NCI-H524 (cell line): ENCODE measurements around the gene MICA.
A peak's percentile ranks its signal among the peaks of the same experiment; 100 is the strongest.
"Not testable (repeated sequence)": the region's sequence is repeated elsewhere in the genome, so short reads cannot be mapped to it uniquely, and the experiment has no call there.

ENCODE experiments used
- DNase-seq, 2 experiments: peaks; one replicate each; lab custom pipeline; 2025; lab: John Stamatoyannopoulos, UW

Gene MICA

DNA sequence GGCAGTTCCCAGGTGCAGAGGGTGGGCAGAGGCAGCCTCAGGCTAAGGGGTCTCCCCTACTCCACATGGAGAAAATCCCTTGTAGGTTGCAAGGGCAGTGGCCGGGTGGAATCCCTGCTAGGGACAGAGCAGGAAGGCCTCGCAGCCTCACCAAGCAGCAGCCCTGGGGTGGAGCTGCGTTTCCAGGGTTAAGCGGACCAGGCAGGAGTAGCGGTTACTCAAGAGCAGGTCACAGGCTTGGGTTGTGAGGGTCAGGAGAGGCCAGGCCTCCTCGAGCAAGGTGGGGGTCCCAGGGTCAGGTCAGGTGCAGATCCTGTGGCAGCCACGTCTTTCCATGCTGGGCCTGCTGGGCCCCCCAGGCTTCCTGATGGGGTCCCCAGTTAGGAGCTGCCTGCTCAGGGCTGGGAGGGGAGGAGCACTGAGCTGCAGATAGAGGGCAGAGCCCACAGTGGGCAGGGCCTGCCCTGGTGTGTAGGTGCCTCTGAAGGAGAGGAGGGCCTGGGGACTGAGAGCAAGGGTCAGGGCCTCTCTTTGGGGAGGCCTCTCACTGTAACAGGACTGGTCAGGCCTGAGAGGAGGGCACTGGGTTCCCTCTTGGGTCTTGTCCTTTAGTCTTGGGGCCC, 10.9 kb downstream of the MICA start:
- not testable (repeated sequence) for DNase-seq

DNA sequence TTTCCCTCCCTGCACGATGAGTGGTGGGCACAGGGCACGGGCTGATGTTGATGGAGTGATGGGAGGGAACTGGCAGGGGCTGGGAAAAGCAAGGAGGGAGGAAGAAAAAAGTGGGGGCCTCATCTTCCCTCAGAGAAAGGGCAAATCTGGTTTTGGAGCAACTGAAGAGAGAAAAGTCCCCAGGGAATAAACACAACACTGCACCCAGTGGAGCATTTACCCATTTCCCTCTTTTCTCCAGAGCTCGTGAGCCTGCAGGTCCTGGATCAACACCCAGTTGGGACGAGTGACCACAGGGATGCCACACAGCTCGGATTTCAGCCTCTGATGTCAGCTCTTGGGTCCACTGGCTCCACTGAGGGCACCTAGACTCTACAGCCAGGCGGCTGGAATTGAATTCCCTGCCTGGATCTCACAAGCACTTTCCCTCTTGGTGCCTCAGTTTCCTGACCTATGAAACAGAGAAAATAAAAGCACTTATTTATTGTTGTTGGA, 11.4 kb downstream of the MICA start:
- DNase-seq: no peak

DNA sequence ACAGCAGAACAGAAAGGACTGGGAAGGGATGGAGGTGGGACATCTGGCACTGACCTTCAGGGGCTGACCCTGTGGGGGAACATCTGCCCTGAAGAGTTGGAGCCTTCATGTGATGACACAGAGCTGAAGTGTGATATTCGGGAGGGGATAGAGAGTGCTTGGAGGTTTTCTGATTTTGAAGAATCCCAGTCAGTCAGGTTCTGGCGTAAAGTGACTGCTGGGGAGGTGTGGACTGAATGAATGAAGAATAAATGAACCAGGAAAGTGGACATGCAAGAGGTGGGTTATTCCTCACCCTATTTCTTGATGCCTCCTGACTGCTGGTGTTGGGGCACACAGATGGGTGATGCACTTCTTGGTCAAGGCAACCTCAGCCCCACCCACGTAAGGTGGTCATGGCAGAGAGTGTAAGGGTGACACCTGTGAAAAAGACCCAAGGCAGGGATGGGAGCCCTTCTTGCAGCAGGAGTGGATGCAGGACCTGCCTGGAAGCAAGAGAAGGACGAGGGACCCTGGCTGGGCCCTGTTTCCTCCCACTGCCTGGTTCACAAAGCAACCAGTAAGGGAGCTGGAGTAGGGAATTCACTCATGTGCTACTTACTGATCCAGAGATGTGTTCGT, 13.1 kb downstream of the MICA start:
- DNase-seq: no peak

DNA sequence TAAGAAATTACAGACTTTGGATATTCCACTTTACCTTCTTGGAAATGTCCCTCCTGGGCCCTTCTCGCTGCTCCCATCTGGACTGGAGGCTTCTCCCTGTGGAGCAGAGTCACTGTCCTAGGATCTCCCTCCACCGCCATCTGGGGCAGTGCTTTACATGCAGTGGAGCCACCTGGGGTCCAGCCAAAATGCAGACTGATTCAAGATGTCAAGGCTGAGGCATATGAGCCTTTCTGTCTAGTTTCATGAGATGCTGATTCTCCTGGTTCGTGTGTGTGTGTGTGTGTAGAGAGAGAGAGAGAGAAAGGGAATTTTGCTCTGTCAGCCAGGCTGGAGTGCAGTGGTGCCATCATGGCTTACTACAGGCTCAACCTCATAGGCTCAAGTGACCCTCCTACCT, 14.9 kb downstream of the MICA start:
- no peak for DNase-seq

DNA sequence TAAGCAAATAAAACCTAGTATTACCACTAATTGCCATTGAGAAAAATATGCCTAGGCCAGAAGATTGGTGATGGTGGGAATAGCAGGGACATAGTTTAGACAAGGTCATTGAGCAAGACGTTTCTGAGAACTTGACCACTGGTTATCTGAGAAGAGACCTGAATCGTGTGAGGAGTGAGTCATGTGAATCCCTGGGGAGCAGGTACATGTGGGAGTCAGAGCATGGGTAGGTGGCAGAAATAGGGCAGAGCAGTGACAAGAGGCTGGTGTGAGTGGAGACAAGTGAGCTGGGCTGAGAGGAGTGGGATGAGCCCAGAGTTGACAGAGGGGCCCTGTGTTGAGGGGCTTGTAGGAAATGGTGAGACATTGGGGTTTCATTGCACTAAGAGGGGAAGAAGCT, 16.4 kb downstream of the MICA start:
- DNase-seq: no peak

DNA sequence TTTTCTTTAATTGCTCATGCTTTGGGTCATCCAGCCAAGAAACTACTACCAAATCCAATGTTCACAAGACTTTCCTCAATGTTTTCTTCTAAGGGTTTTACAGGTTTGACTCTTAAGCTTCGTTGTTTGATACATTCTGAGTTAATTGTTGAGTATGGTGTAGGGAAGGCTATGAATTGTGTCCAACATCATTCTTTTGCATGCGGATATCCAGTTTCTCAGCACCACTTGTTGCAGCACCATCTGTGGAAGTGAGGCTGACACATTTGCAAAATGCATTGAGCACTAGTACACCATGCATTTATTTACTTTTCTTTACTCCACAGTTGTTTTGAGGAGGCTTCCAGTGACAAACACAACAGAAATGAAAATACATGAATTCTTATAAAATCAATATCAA, 17.2 kb downstream of the MICA start:
- DNase-seq: no peak

DNA sequence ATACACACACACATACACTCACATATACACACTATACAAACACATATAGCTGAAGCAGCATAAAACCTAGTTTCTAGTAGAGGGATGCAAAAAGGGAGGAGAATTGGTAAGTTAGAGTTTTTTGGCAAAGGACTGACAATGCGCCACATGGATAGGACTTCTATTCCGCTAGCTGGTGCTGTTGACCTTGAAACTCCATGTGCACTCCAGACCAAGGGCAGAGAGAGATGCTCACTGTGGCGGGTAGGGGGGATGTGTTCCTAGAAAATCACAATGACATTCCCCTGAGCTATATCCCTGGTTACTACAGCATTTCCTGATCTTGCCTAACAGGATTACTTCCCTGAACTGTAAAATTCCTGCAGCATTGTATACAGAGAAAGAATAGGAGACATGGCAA, 19.2 kb downstream of the MICA start:
- no peak for DNase-seq

DNA sequence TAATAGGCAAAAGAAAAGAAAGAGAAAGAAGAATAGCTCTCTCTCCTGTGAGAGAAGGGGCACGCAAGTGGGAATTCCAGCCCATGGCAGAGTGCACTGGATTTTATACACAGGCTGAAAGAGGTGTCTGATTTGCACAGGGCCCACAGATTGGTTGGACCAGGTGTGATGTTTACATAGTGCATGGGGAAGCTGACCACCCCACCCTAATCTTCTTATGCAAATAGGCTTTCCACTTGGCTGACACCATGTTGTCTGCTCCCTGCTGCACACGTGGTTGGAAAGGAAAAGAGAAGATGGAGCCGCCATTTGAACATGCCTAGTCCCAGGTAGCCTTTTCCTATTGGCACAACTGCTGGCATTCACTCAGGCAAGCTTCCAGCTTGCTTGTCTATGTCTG, 20.2 kb downstream of the MICA start:
- no peak for DNase-seq

DNA sequence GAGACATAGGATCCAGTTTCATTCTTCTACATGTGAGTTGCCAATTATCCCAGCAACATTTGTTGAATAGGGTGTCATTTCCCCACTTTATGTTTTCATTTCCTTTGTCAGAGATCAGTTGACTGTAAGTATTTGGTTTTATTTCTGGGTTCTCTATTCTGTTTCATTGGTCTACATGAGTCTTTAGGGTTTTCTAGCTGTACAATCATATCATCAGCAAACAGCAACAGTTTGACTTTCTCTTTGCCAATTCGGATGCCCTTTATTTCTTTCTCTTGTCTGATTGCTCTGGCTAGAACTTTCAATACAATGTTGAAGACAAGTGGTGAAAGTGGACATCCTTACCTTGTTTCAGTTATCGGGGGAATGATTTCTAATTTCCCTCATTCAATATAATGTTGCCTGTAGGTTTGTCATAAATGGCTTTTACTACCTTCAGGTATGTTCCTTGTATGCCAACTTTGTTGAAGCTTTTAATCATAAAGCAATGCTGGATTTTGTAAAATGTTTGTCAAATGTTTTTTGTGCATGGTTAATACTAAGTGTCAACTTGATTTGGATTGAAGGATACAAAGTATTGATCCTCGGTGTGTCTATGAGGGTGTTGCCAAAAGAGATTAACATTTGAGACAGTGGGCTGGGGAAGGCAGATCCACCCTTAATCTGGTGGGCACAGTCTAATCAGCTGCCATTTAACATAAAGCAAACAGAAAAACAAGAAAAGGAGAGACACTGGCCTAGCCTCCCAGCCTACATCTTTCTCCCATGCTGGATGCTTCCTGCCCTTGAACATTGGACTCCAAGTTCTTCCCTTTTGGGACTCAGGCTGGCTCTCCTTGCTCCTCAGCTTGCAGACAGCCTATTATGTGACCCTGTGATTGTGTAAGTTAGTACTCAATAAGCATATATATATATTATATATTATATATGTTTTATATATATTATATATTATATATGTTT, 23.3 kb downstream of the MICA start:
- DNase-seq: no peak

DNA sequence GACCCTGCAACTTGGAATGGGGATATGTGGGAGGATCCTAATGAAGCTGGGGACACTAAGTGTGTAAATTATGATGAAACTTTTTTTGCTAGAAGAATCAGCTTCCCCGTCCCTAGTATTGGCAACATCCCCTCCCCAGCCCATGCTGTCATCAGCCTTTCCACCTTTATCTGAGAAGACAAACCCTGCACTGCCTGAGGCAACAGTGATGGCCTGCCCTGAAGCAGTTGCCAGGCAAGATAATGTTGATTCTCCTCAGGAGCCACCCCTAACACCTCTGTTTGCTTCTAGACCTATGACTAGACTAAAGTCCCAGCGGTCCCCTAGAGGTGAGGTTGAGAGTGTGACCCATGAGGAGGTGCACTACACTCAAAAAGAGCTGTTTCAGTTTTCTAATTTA, 27.1 kb downstream of the MICA start:
- DNase-seq: no peak

DNA sequence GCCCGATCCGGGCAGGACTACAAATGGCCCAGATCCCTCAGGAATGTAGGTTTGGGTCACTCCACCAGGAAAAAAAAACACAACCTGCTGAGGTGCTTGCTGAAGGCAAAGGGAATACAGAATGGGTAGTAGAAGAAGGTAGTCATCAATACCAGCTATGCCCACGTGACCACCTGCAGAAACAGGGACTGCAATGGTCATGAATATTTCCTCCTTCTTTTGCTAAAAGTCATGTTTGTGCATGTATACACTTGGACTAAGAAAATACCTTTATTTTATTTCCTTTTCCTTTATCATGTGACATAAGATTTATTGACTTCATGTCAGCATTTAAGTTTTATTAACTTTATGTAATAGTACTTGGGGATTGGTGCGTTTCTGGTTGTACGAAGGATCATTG, 31.7 kb downstream of the MICA start:
- not testable (repeated sequence) for DNase-seq

DNA sequence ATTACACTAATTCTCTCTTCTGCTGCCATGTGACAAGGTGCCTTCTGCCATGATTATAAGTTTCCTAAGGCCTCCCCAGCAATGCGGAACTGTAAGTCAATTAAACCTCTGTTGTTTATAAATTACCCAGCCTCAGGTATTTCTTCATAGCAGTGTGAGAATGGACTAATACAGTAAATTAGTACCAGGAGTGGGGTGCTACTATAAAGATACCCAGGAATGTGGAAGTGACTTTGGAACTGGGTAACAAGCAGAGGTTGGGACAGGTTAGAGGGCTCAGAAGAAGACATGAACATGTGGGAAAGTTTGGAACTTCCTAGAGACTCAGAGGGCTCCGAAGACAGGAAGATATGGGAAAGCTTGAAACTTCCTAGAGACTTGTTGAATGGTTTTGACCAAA, 34.8 kb downstream of the MICA start:
- DNase-seq: no peak

DNA sequence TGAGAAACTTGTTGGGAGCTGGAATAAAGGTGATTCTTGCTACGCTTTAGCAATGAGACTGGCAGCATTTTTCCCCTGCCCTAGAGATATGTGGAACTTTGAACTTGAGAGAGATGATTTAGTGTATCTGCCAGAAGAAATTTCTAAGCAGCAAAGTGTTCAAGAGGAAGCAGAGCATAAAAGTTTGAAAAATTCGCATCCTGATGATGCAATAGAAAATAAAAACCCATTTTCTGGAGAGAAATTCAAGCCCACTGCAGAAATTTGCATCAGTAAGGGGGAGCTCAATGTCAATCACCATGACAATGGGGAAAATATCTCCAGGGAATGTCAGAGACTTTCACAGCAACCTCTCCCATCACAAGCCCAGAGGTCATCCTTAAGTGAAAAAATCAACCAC, 35.3 kb downstream of the MICA start:
- DNase-seq: no peak

DNA sequence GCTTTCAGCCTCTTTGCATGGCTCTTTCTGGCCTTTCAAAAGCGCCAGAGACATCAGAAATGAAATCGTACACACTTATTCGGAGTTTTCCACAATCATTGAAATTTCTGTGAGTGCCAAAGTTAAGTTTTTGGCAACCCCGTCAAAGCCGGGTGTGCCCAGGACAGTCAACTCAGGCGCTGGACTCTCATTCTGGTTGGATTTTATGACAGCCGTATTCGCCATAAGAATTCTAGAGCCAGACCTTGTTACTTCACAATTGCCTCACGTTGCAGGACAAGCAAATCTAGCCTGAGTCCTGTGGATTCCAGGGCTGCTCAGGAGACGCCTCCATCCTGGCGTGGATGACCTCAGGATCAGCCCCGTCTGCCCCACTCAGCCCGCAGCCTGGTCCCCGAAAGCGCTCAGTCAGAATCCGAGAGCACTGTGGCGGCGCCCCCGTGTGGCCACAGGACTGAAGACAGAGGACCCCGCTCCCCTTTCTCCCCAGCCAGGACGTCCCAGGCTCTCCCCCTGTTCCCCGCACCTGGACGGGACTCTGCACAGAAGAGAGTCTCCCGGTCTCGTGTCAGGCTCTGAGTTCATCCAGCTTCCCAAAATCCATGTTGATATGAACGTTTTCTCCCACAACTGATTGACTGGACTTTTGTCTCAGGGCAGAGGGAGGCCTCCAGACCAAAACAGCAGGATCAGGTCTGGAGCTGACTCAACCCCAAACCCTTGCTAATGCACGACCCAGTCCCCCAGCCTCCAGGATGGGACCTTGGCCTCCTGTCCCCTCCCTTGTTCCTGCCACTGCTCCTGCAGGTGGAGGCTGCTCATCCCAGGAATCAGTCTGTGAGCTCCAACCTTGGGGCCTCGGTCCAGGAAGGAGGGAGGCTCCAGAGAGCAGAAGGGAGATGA, 38.2 kb downstream of the MICA start:
- peak in 1 of 2 experiments; percentile 16 for DNase-seq

DNA sequence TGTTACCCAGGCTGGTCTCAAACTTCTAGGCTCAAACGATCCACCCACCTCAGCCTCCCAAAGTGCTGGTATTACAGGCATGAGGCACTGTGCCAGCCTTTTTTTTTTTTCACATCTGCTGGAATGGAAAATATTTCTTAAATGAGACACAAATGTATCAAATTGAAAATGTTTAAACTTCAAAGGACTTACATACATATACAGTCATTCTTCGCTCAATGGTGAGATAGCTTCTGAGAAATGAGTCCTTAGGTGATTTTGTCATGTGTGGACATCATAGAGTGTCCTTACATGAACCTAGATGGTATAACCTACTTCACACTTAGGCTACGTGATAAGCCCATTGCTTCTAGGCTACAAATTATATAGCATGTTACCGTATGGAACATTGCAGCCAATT, 43.1 kb downstream of the MICA start:
- DNase-seq: no peak

DNA sequence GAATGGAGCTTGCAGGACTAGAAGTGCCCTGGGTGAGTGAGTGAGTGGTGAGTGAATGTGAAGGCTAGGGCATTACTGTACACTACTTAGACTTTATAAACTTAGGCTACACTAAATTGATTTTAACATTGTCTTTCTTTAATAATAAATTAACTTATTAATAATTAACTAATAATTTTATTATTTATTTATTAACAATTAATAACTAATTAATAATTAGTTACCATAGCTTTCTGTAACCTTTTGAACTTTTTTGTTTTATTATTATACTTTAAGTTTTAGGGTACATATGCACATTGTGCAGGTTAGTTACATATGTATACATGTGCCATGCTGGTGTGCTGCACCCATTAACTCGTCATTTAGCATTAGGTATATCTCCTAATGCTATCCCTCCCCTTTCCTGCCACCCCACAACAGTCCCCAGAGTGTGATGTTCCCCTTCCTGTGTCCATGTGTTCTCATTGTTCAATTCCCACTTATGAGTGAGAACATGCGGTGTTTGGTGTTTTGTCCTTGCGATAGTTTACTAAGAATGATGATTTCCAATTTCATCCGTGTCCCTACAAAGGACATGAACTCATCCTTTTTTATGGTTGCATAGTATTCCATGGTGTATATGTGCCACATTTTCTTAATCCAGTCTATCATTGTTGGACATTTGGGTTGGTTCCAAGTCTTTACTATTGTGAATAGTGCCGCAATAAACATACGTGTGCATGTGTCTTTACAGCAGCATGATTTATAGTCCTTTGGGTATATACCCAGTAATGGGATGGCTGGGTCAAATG, 43.8 kb downstream of the MICA start:
- not testable (repeated sequence) for DNase-seq

DNA sequence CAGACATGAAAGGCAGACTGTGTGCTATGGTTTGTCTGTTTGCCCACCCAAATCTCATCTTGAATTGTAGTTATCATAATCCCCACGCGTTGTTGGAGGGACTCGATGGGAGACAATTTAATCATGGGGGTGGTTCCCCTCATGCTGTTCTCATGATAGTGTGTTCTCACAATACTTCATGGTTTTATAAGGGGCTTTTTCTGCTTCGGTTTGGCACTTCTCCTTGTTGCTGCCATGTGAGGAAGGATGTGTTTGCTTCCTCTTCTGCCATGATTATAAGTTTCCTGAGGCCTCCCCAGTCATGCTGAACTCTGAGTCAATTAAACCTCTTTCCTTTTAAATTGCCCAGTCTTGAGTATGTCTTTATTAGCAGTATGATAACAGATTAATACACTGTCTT, 47.4 kb downstream of the MICA start:
- no peak for DNase-seq

DNA sequence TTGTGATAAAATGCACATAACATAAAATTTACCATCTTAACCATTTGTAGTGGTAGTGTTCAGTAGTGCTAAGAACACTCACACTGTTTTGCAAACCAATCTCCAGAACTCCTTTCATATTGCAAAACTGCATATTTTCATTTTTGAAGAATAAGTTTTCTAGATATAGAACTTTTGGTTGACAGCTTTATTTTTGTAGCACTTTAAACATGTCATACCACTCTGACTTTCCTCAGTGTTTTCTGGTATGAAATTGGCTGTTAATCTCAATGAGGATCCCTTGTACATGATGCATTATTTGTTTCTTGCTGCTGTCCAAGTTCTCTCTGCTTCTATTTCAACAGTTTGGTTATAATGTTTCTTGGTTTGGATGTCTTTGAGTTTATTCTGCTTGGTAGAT, 49.5 kb downstream of the MICA start:
- DNase-seq: no peak

DNA sequence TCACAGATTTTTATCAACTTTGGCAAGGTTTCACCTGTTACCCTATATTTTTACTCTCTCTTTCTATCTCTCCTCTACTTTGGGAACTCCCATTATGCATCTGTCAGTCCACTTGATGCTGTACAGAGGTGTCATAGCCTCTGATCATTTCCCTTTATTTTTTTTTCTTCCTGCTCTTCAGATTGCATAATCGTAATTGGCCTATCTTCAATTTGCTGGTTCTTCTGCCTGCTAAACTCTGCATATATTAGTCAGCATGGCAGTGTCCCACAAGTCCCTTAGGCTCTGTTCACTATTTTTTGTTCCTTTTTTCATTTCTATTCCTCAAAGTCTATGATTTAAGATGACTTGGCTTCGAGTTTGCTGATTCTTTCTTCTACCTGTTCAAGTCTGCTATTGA, 49.9 kb downstream of the MICA start:
- no peak for DNase-seq

DNA sequence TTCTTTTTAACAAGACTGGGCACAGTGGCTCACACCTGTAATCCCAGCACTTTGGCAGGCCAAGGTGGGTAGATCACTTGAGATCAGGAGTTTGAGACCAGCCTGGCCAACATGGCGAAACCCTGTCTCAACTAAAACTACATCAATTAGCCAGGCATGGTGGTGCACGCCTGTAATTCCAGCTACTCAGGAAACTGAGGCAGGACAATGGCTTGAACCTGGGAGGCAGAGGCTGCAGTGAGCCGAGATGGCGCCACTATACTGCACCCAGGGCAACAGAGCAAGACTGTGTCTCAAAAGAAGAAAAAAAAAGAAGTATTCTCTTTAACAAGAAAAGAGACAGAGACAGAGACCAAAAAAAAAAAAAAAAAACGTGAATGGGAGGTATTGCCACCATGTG, 56.5 kb downstream of the MICA start:
- DNase-seq: not testable (repeated sequence)
